Stimulated activated CD4-positive, alpha-beta T cell treated with anti-CD3 and anti-CD28 coated beads, Interleukin-4, amount 100 ng/mL, for 1 hour (primary cell): ENCODE data around the gene HTRA1.

ENCODE experiments used
- DNase-seq: peaks from one replicate; pipeline ENCODE4 v3.0.0-alpha.2; 2020

Gene HTRA1

DNA sequence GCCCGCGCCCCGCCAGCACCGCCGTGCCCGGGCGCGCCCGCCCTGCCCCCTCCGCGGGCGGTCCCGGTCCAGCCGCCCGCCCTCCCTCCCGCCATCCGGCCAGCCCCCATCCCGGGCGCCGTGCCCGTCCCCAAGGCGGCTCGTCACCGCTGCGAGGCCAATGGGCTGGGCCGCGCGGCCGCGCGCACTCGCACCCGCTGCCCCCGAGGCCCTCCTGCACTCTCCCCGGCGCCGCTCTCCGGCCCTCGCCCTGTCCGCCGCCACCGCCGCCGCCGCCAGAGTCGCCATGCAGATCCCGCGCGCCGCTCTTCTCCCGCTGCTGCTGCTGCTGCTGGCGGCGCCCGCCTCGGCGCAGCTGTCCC, at the start of gene HTRA1:
Gene HTRA1, plus strand, starts transcription at position 187 of the 362 bp plus-strand sequence. Its CDS starts 100 bp downstream, at position 287.
- no peak for DNase-seq

- DNase-seq: no peak
Observed at GRCh38 chr10:122413327-122413726, 48.0 kb upstream of the HTRA1 start.

DNA sequence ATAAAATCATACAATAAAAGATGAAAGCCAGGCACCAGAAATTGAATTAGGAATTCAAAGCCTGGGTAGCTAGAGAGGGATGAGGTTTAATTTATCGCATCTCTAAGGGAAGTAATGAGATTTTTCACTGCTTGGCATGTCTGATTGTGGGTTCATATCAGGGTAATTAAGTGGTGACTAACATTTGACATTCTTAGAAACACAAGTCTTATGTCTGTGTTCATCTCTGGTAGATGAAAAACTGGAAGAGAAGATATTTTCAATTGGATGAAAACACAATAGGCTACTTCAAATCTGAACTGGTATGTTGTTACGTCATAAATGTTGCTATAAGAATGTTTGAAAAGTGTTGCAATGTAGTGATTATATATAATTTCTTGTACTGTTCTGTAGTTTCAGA, 43.7 kb upstream of the HTRA1 start:
- DNase-seq: no peak

GRCh38 chr10:122419016-122419415, 42.3 kb upstream of the HTRA1 start:
- DNase-seq: no peak

DNA sequence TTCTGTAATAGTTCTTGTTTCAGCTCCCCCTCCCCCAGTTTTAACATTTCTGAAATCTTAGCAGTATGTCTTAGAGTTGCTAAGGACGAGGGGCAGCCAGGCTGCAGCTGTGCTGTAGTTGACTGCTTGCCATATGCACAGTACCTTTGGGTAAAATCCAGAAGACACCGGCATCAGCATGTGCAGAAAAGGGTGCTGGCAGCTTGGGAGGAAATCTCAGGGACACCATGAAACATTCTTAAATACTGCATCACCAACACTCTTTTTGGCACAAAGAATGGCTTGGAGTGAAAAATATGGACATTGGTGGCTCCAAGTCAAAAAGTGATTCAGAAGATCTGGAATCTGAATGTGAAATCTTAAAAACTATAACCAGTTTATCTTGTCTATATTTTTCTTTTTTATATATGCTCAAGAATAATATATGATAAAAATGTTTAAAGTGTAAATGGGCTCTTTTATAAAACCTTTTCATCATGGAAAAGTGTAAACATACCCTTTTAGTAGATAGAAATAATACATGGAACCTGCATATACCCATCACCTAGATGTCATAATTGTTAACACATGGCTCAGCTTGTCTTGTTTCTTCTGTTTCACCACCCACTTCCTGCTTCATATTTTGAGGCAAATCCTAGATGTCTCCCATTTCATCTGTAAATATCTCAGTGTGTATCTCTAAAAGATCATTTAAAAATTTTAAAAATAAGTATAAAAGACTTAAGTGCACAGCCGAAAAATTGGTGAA, 41.3 kb upstream of the HTRA1 start:
- DNase-seq: no peak

DNA sequence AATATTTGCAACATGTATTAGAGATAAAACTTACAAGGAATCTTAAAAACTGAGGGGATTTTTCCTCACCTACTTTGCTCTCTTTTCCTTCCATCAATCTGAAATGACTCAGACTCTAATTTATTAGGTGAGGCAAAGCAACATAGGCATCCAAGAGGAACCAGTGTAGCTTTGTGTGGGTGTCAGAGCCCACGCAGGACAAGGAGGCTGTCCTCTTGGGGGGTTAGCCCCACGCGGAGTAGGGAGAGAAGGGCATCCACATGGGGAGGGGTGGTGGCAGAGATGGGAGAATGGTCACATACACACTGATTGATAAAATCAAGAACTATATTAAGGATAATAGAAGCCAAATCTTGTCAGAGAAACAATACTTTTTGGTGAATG, 40.7 kb upstream of the HTRA1 start:
- DNase-seq: no peak

DNA sequence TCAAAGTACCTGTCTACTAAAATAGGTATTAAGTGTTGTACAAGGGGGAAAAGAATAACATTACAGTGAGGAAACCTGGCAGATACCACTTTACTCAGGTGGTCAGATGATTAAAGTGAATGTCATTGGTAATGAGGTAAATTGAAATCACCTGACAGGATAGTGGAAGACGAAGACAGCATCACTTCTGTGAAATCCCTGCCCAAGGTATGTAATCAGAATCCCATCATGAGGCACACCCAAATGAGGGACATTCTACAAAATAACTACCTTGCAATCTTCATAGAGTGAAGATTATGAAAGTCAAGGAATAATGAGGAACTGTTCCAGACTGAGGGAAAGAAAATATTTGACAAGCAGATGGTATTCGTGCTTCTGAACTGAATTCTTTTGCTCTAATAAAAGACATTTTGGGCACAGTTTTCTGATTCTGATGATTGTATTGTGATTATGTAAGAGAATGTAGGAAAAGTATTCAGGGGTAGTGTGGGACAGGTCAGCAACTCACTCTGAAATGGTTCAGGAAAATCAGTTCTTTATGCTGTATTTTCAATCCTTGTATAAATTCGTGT, 40.2 kb upstream of the HTRA1 start:
- DNase-seq: no peak

GRCh38 chr10:122421742-122422141, 39.6 kb upstream of the HTRA1 start:
- no peak for DNase-seq

DNA sequence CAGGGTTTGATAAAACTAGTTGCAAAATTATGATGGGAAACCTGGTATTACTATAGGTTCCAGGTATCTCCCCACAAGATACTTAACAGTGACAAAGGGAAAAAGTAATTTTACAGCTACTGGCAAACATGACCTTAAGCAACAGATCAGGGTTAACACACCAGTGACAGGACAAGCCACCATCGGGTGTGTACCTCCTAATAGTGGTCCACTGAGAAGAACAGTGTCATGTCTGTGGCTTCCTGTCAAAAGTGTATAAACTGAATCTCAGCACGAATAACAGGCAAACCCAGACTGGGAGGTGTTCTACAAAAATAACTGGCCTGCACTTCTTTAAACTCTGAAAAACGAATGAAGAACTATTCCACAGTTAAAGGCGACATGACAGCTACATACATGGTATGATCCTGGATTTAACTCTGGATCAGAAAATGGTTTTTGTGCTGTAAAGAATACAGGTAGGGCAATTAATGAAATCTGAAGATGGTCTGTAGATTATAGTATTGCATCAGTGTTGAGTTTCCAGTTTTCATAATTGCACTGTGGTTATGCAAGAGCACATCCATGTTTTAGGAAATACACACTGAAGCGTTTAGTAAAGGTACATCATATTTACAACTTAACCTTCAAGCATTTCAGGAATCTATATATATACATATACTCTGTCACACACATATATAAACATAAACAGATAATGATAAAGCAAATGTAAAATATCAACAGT, 38.9 kb upstream of the HTRA1 start:
- DNase-seq: no peak

DNA sequence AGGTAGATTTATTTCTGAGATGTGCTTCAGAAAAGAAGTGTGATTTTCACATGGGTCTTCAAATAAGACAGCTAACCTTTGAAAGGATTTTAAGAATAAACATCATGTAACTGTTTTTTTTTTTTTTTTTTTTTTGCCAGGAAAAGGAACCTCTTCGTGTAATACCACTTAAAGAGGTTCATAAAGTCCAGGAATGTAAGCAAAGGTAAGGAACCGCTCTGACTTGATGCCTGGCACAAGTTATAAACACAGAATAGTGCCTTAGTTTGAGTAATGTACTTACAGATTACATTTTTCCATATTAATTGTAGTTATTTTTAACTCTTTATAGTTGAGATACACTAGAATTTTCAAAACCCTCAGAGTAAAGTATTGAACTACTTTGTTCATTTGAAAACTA, 37.3 kb upstream of the HTRA1 start:
- DNase-seq: no peak

DNA sequence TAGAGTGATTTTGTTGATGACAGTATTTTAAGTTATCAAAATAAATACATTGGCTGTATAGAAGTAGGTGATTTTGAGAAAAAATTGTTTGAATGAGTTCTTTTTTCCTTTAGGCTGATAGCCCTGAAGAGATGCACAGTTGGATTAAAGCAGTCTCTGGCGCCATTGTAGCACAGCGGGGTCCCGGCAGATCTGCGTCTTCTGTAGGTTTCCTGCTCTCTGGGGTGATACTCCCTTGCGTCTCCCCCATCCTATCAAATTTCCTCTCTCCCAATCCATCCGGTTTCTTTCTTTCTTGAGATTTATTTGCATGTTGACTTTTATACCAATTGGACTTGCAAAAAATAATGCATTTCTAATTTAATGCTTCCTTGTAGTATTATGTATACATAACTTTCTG, 34.5 kb upstream of the HTRA1 start:
- no peak for DNase-seq

DNA sequence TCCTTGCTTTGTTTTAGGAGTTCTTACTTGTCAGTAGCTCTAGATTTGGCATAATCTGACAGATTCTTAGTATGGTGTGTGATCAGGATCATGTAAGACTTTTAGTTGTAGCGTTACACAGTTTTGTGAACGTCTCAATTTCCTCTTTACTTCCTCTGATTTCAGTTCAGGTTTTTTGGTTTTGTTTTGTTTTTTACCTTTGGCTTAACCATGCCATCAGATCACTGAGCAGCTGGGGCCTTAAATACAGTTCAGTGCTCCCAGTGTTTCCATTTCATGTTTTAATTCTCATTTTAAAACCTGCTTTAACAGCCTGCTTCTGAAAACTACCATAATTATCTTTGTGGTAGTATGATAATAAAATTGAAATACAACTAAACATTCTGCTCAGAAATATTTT, 34.1 kb upstream of the HTRA1 start:
- DNase-seq: no peak

DNA sequence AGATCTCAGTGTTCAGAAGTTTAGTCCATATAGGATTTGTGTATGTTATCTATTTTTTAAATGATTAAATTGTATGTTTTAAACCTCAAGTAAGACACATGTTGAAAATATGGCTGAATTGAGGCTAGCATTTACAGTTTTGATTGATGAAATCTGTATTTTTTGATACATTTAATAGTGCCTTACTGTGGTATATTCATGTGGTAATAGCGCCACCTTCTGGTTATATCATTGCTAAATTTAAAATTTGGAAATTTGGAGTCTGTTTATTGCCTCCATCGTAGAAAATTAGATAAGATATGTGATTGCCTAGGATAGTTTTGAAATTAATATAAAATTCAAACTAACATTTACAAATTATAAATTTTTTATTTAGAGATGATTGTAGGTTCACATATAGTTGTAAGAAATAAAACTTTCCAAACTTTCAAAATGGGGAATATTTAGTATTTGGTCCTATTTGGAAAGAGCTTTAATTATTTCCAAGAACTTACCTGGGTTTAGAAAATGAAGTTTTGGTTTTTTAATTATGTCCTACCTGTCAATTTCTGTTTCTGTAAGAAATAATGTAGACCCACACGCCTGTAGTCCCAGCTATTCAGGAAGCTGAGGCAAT, 26.0 kb upstream of the HTRA1 start:
- no peak for DNase-seq

GRCh38 chr10:122441961-122442360, 19.4 kb upstream of the HTRA1 start:
- DNase-seq: no peak

- DNase-seq: no peak
Observed at GRCh38 chr10:122445469-122445868, 15.9 kb upstream of the HTRA1 start.

- no peak for DNase-seq
Observed at GRCh38 chr10:122445904-122446303, 15.4 kb upstream of the HTRA1 start.

GRCh38 chr10:122446668-122447423, 14.5 kb upstream of the HTRA1 start:
- no peak for DNase-seq

- DNase-seq: no peak
Observed at GRCh38 chr10:122448600-122448999, 12.8 kb upstream of the HTRA1 start.

DNA sequence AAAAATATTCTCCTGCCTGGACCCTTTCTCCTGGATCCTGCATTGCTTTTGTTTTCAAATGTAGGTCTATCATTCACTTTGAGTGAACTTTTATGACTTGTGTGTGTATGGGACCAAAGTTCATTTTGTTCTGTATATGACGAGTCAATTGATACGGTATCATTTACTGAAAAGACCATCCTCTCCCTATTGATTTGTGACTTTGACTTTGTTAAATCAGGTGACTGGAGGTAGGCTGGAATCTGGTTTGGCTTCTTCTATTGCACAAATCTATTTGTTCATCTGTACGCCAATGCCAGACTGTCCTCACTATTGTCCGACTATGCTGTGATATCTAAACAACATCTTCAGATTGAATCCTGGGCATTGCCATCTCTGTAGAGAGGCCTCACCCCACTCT, 12.2 kb upstream of the HTRA1 start:
- DNase-seq: no peak

GRCh38 chr10:122450353-122450990, 10.9 kb upstream of the HTRA1 start:
- no peak for DNase-seq

- DNase-seq: no peak
Observed at GRCh38 chr10:122454071-122454470, 7.3 kb upstream of the HTRA1 start.

GRCh38 chr10:122454603-122455080, 6.7 kb upstream of the HTRA1 start, which contains the start of gene ARMS2:
ARMS2 (plus strand) TSS chr10:122454653; CDS start chr10:122454728, 75 bp downstream.
- DNase-seq: no peak
